HG02938 (cell line): ENCODE measurements around the gene SCAMP2.
A peak's percentile ranks its signal among the peaks of the same experiment; 100 is the strongest.

Experiments
- ATAC-seq: cut with Tn5 transposase; IDR thresholded peaks from one replicate; pipeline ENCODE4 v1.9.1; 2021; ENCODE audit warnings: mild to moderate bottlenecking, moderate library complexity; ENCODE audit not compliant: unreplicated experiment

The SCAMP2 gene

GRCh38 chr15:74799255-74799855, 73.8 kb downstream of the SCAMP2 start:
- peak; percentile 11 for ATAC-seq

GRCh38 chr15:74798388-74799254, 74.5 kb downstream of the SCAMP2 start:
- ATAC-seq: no peak

GRCh38 chr15:74795966-74796625, 77.1 kb downstream of the SCAMP2 start:
- no peak for ATAC-seq

GRCh38 chr15:74794970-74795349, 78.2 kb downstream of the SCAMP2 start:
- no peak for ATAC-seq

GRCh38 chr15:74794248-74794969, 78.8 kb downstream of the SCAMP2 start:
- ATAC-seq: no peak
